Ishikawa (cell line): Measurements from ENCODE around the gene GSTT4.

Experiments used
- EP300 ChIP-seq: IDR thresholded peaks from 2 replicates; pipeline ENCODE4 v1.6.1; 2012; ENCODE audit warnings: borderline replicate concordance
- TCF12 ChIP-seq: IDR thresholded peaks from 2 replicates; pipeline ENCODE4 v1.6.1; 2012; ENCODE audit warnings: low read depth
- YY1 ChIP-seq: IDR thresholded peaks from 2 replicates; pipeline ENCODE4 v1.6.1; 2012; ENCODE audit warnings: low read depth

DNA sequence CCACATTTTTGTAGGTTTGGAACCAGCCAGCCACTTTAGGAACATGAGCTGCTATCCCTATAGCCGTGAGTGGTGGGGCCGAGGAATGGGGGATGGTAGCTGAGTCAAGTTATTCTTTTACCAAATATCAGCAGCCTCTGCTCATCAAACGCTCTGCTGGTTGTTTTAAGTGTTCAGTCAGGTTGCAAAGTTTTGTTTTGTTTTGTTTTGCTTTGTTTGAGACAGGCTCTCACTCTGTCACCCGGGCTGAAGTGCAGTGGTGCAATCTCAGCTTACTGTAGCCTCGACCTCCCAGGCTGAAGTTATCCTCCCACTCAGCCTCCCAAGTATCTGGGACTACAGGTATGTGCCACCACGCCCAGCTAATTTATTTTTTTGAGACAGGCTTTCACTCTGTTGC, 20.2 kb upstream of the GSTT4 start:
- no peak for TF ChIP-seq EP300
- no peak for TF ChIP-seq YY1
- no peak for TF ChIP-seq TCF12
